Karpas-422 (cell line): ENCODE measurements around the gene SNRNP40. TPM values are rescaled to one million over a fixed set of nuclear protein-coding genes. Genes with fewer than 3 reads are reported as not detected.

Experiments used
- DNase-seq: peaks from one replicate; pipeline ENCODE4 v3.0.0-alpha.2; 2015
- H2AFZ ChIP-seq: fragments of 200-600 bp; sonication (generic); 2 replicates; pipeline ENCODE4 v1.6.1; 2014; ENCODE audit warnings: antibody characterized with exemption, low read length, mixed read lengths
- H3K27ac ChIP-seq: fragments of 200-600 bp; sonication (generic); 2 replicates; pipeline ENCODE4 v1.5.1; 2014; ENCODE audit warnings: mild to moderate bottlenecking, low read length, moderate library complexity
- H3K27me3 ChIP-seq: fragments of 200-600 bp; sonication (generic); 2 replicates; pipeline ENCODE4 v1.6.1; 2014; ENCODE audit warnings: low read length, mixed read lengths
- H3K36me3 ChIP-seq: fragments of 200-600 bp; sonication (generic); 2 replicates; pipeline ENCODE4 v1.6.1; 2014; ENCODE audit warnings: low read length, mixed read lengths; ENCODE audit not compliant: insufficient read depth
- H3K4me1 ChIP-seq: fragments of 200-600 bp; sonication (generic); 2 replicates; pipeline ENCODE4 v1.6.1; 2014; ENCODE audit warnings: mild to moderate bottlenecking, low read length, mixed read lengths
- H3K4me2 ChIP-seq: fragments of 200-600 bp; sonication (generic); 2 replicates; pipeline ENCODE4 v1.6.1; 2014; ENCODE audit warnings: low read length, low read depth, mild to moderate bottlenecking; ENCODE audit not compliant: poor library complexity, severe bottlenecking
- H3K4me3 ChIP-seq: fragments of 200-600 bp; sonication (generic); 2 replicates; pipeline ENCODE4 v1.5.1; 2014; ENCODE audit warnings: mild to moderate bottlenecking, antibody characterized with exemption, low read length, mixed read lengths
- H3K79me2 ChIP-seq: fragments of 200-600 bp; sonication (generic); 2 replicates; pipeline ENCODE4 v1.6.1; 2014; ENCODE audit warnings: mild to moderate bottlenecking, low read length, mixed read lengths
- H3K9ac ChIP-seq: fragments of 200-600 bp; sonication (generic); 2 replicates; pipeline ENCODE4 v1.6.0; 2014; ENCODE audit warnings: low read length
- H3K9me2 ChIP-seq: fragments of 200-600 bp; sonication (generic), shearing (Covaris generic); replicated peaks from 2 replicates; pipeline ENCODE4 v1.6.0; 2014; ENCODE audit warnings: mild to moderate bottlenecking, low read length, moderate library complexity; ENCODE audit not compliant: insufficient read depth
- H3K9me3 ChIP-seq: fragments of 300-700, 200-600 bp; sonication (generic); 2 replicates; pipeline ENCODE4 v1.6.1; 2014; ENCODE audit warnings: low read length, mixed read lengths
- H4K20me1 ChIP-seq: fragments of 200-600 bp; sonication (generic); 2 replicates; pipeline ENCODE4 v1.6.1; 2014; ENCODE audit warnings: mild to moderate bottlenecking, antibody characterized with exemption, low read length, low read depth; ENCODE audit not compliant: insufficient read depth
- total RNA-seq: library from RNA; depleted of rRNA; stranded (reverse); fragments of >200 nt; shearing (Covaris generic); gene quantifications from 2 replicates; pipeline ENCODE4 v1.2.3, GENCODE V29; 2014; ENCODE audit warnings: low replicate concordance

SNRNP40 gene
- total RNA-seq, 1 experiment from 2014 or later = 106 TPM

DNA sequence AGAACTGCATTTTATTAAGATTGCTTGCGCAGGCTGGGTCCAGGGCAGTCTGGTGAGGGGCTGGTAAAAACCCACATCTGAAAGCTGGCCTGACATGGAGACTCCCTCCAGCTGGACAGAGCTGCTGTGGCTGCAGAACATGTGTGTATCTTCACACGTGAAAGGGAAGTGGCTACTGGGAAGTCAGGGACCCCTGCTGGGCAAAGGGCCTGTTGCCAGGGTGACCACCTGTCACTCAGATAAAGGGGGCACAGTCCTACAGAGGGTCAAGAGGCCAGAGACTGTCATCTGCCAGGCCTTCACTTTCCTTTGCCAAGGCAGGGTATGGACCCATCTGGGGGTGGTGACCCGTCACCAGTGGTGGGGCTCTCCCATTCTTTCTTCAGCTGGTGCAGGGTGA is 74.4 kb downstream of the SNRNP40 start:
- H2AFZ ChIP-seq = no peak overlapping the region
- no peaks in the 10 kb centered on the region for H3K4me1 ChIP-seq
- no peak overlapping the region for H3K4me3 ChIP-seq
- no peaks in the 10 kb centered on the region for H3K9me2 ChIP-seq
- no peak for DNase-seq
- no peaks in the 10 kb centered on the region for H3K9me3 ChIP-seq
- no peaks in the 10 kb centered on the region for H3K36me3 ChIP-seq
- no peaks in the 10 kb centered on the region for H3K27me3 ChIP-seq
- H3K79me2 ChIP-seq = no peaks in the 10 kb centered on the region
- no peaks in the 10 kb centered on the region for H4K20me1 ChIP-seq
- H3K27ac ChIP-seq = no peak overlapping the region
- no peak overlapping the region for H3K4me2 ChIP-seq
- no peak overlapping the region for H3K9ac ChIP-seq

DNA sequence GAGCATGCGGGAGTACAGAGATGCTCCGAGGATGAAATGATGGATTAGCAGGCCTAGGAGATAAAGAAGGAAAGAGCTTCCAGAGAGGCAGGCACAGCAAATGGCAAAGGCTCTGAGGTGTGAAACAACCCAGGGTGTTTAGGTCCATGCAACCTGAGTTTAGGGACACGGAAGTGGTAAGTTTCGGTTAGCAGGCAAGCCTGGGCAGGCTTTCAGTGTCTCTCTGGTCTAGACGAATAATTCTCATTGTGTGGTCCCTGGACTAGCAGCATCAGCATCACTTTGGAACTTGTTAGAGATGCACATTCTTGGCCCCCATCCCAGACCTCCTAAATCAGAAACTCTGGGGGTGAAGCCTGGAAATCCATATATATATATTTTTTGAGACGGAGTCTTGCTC is 75.5 kb downstream of the SNRNP40 start:
- Histone ChIP-seq H3K4me3 (no peak overlapping the region), H3K9me2 (no peaks in the 10 kb centered on the region), H3K79me2 (no peaks in the 10 kb centered on the region), H3K27me3 (no peaks in the 10 kb centered on the region), H4K20me1 (no peaks in the 10 kb centered on the region), H3K9ac (no peak overlapping the region), H3K4me1 (no peaks in the 10 kb centered on the region), H3K36me3 (no peaks in the 10 kb centered on the region), H3K9me3 (no peaks in the 10 kb centered on the region), H3K27ac (no peak overlapping the region), H3K4me2 (no peak overlapping the region), H2AFZ (no peak overlapping the region)
- no peak for DNase-seq

DNA sequence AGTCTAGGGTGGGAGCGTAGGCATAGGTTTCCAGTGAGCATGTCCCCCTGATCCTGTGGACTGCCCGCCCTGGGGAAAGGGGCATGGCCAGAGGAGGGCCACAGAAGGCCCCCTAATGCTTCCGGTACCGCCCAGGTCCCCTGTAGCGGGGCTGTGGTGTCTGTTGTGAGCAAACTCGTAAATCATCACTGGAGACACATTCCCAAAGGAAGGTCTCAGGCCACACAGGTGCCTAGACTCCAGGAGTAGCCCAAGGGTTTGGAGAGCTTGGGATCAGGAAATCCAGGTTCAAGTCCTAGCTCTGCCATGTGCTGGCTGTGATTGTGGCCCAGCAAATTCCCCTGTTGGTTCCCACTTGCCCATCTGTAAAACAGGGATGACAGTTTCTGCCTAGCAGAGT is 77.1 kb downstream of the SNRNP40 start:
- no peak overlapping the region for H2AFZ ChIP-seq
- no peaks in the 10 kb centered on the region for H3K36me3 ChIP-seq
- DNase-seq = no peak
- H3K4me1 ChIP-seq = no peaks in the 10 kb centered on the region
- H3K27me3 ChIP-seq = no peaks in the 10 kb centered on the region
- H3K4me2 ChIP-seq = no peak overlapping the region
- H3K79me2 ChIP-seq = no peaks in the 10 kb centered on the region
- H3K9me3 ChIP-seq = no peaks in the 10 kb centered on the region
- H4K20me1 ChIP-seq = no peaks in the 10 kb centered on the region
- H3K9me2 ChIP-seq = no peaks in the 10 kb centered on the region
- no peak overlapping the region for H3K9ac ChIP-seq
- no peak overlapping the region for H3K27ac ChIP-seq
- no peak overlapping the region for H3K4me3 ChIP-seq

DNA sequence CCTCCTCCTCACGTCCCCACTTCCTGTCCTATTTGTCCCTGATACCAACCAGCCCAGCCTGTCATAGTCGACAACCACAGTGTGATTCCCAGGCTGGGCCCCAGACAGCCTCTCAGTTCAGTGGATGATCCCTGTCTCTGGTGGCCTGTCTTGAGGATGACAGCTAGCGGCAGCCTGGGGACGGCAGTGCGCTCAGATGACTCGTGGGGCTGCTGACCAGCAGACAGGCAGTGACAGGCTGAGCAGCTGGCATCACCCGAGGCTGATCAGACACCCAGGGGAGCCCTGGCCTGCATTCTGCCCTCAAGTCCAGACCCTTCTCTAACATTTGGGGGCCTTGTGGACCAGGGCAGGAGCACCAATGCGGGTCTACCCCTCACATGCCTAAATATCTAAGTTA is 77.9 kb downstream of the SNRNP40 start:
- H3K9me2 ChIP-seq = no peaks in the 10 kb centered on the region

DNA sequence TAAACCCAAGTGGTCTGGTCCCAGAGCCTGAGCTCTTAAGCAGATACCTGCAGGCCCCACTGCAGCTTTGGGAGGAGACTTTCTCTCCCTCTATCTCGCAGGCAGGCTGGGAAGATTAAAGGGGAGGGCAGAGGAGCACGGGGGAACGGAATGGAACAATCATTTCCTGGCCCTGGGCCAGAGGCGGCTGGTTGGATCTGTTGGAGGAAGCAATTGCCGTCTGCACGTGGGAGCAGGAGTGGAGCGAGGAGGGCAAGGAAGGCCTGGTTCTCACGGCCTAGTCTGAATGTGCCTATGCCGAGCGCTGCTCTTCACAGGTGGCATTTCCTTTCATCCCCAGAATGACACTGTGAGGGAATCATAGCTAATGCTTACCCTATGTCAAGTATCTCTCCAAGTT is 80.6 kb downstream of the SNRNP40 start:
- no peak overlapping the region for H2AFZ ChIP-seq
- H3K79me2 ChIP-seq = no peaks in the 10 kb centered on the region
- no peak overlapping the region for H3K4me3 ChIP-seq
- no peaks in the 10 kb centered on the region for H3K27me3 ChIP-seq
- no peaks in the 10 kb centered on the region for H3K9me3 ChIP-seq
- H3K9ac ChIP-seq = no peak overlapping the region
- H3K4me2 ChIP-seq = no peak overlapping the region
- H3K27ac ChIP-seq = no peak overlapping the region
- no peaks in the 10 kb centered on the region for H3K36me3 ChIP-seq
- DNase-seq = no peak
- H3K9me2 ChIP-seq = no peaks in the 10 kb centered on the region
- no peaks in the 10 kb centered on the region for H3K4me1 ChIP-seq
- H4K20me1 ChIP-seq = no peaks in the 10 kb centered on the region

More for the DNA sequence above, 77.9 kb downstream of the SNRNP40 start:
- H3K36me3 ChIP-seq = no peaks in the 10 kb centered on the region
- H2AFZ ChIP-seq = no peak overlapping the region
- no peaks in the 10 kb centered on the region for H3K27me3 ChIP-seq
- no peak overlapping the region for H3K4me3 ChIP-seq
- no peak for DNase-seq
- H3K4me1 ChIP-seq = no peaks in the 10 kb centered on the region
- H4K20me1 ChIP-seq = no peaks in the 10 kb centered on the region
- no peaks in the 10 kb centered on the region for H3K79me2 ChIP-seq
- no peak overlapping the region for H3K9ac ChIP-seq
- no peak overlapping the region for H3K27ac ChIP-seq
- no peaks in the 10 kb centered on the region for H3K9me3 ChIP-seq
- H3K4me2 ChIP-seq = no peak overlapping the region

DNA sequence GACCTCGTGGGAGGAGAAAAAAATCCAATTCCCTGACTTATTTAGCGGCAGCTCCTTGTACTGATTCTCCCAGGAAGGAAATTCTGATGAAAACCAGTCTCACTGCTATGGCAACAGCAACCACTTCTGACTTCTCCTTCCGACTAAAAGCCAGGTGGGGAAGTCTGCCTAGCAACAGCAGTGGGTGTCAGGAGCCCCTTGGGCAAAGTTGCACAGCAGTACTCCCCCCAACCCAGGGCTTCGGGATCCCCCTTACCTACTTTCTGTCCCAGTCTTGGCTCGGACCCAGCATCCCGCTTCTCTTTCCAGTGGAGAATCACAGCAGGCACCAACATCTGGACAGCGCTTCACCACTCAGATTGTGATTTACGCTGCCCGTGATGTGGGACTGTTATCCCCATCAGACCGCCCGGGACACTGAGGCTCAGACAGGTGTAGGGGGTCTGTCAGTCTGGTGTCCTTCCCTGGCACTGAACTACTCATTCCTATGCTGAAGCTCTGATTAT is 81.5 kb downstream of the SNRNP40 start:
- Histone ChIP-seq H4K20me1 (no peaks in the 10 kb centered on the region), H3K27ac (no peak overlapping the region), H3K4me1 (no peaks in the 10 kb centered on the region), H3K27me3 (no peaks in the 10 kb centered on the region), H2AFZ (no peak overlapping the region), H3K9ac (no peak overlapping the region), H3K9me3 (no peaks in the 10 kb centered on the region), H3K79me2 (no peaks in the 10 kb centered on the region), H3K4me3 (no peak overlapping the region), H3K4me2 (no peak overlapping the region), H3K9me2 (no peaks in the 10 kb centered on the region), H3K36me3 (no peaks in the 10 kb centered on the region)
- DNase-seq = no peak

DNA sequence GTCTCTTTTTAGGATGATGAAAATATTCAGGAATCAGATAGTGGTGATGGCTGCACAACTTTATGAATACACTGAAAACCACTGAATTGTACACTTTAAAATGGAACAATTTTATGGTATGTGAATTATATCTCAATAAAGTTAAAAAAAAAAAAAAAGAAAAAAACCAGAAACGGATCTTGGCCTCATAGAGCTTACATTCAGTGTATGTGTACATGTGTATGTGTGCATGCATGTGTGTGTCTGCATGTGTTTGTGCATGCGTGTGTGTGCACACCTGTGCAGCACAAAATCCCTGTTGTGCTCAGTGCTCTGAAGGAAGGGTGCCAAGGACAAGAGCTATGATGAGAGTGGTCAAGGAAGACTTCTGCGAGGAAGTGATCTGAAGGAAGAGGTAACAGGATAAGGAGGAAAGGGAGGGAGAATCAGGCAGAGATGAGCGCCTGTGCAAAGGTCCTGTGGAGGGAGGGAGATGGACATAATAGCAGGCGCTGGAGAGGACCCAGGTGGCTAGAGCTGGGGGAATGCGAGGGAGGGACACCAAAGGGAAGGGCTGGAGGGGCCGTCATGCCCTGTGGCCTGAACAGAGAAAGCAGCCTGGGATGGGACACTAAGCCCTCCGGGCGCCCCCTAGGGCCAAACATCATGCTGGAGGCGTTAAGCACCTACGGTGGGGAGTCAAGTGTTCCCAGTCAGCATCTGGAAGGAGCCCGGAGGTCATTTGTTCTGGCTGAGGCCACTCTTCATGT is 82.1 kb downstream of the SNRNP40 start:
- Histone ChIP-seq H3K27ac (no peak overlapping the region), H3K4me3 (no peak overlapping the region), H3K9me3 (no peaks in the 10 kb centered on the region), H2AFZ (no peak overlapping the region), H3K4me1 (no peaks in the 10 kb centered on the region), H3K4me2 (no peak overlapping the region), H3K79me2 (no peaks in the 10 kb centered on the region), H3K9ac (no peak overlapping the region), H3K27me3 (no peaks in the 10 kb centered on the region), H3K9me2 (no peaks in the 10 kb centered on the region), H4K20me1 (no peaks in the 10 kb centered on the region), H3K36me3 (no peaks in the 10 kb centered on the region)
- no peak for DNase-seq
